PC-3 (cell line): ENCODE measurements around the gene SLC35F1. TPM values are rescaled to one million over a fixed set of nuclear protein-coding genes. Genes with fewer than 3 reads are reported as not detected.

Experiments
- ATAC-seq: fragments of 200-7000 bp; cut with Tn5 transposase; 2 replicates; pipeline ENCODE4 v1.9.1; 2020; ENCODE audit warnings: mild to moderate bottlenecking, moderate library complexity
- BruUV-seq: library from RNA; stranded (reverse); fragments of 400-500 nt; replicated peaks from 2 replicates; lab custom pipeline; 2021; lab: Mats Ljungman, UMichigan
- CTCF ChIA-PET: fragments of 300-600 bp; sonication (Branson Sonifier 250); formaldehyde crosslinking; loops from one replicate; lab custom pipeline; 2022; ENCODE audit warnings: antibody characterized with exemption; lab: Charles Lee
- POLR2A ChIA-PET: fragments of 300-600 bp; sonication (Branson Sonifier 250); formaldehyde crosslinking; loops from one replicate; lab custom pipeline; 2022; ENCODE audit warnings: antibody characterized with exemption; ENCODE audit not compliant: unreplicated experiment; lab: Charles Lee
- DNase-seq: peaks from one replicate; pipeline ENCODE4 v3.0.0-alpha.2; 2015
- H2AFZ ChIP-seq: fragments of 300-600 bp; sonication (generic); 2 replicates; pipeline ENCODE4 v1.6.0; 2016; ENCODE audit warnings: antibody characterized with exemption, low read length
- H3F3A ChIP-seq: fragments of 300-600 bp; sonication (generic); one replicate; pipeline ENCODE4 v1.6.0; 2017; ENCODE audit warnings: antibody characterized with exemption, low read length, control low read depth, mild to moderate bottlenecking; ENCODE audit not compliant: unreplicated experiment
- H3K27ac ChIP-seq: fragments of 300-600 bp; sonication (generic); 2 replicates; pipeline ENCODE4 v1.5.1; 2016; ENCODE audit warnings: mild to moderate bottlenecking, low read length
- H3K27me3 ChIP-seq: fragments of 300-600 bp; sonication (generic); 2 replicates; pipeline ENCODE4 v1.6.1; 2016; ENCODE audit warnings: low read length, mixed read lengths
- H3K36me3 ChIP-seq: fragments of 300-600 bp; sonication (generic); 2 replicates; pipeline ENCODE4 v1.6.1; 2016; ENCODE audit warnings: low read depth, mixed run types, low read length, mixed read lengths
- H3K4me1 ChIP-seq: fragments of 300-600 bp; sonication (generic); 2 replicates; pipeline ENCODE4 v1.5.1; 2016; ENCODE audit warnings: low read length; ENCODE audit not compliant: insufficient read depth
- H3K4me2 ChIP-seq: fragments of 300-600 bp; sonication (generic); 2 replicates; pipeline ENCODE4 v1.6.0; 2016; ENCODE audit warnings: low read length
- H3K4me3 ChIP-seq: fragments of 300-600 bp; sonication (generic); 2 replicates; pipeline ENCODE4 v1.5.1; 2016; ENCODE audit warnings: mild to moderate bottlenecking, low read length, mixed read lengths
- H3K79me2 ChIP-seq: fragments of 300-600 bp; sonication (generic); 2 replicates; pipeline ENCODE4 v1.6.1; 2017; ENCODE audit warnings: low read length, mixed read lengths
- H3K9ac ChIP-seq: fragments of 300-600 bp; sonication (generic); 2 replicates; pipeline ENCODE4 v1.6.0; 2016; ENCODE audit warnings: mild to moderate bottlenecking, low read length
- H3K9me2 ChIP-seq: fragments of 300-600 bp; sonication (generic); replicated peaks from 2 replicates; pipeline ENCODE4 v1.6.1; 2016; ENCODE audit warnings: mixed run types, low read length, mixed read lengths
- H3K9me3 ChIP-seq: fragments of 300-600 bp; sonication (generic); 2 replicates; pipeline ENCODE4 v1.6.1; 2016; ENCODE audit warnings: low read length, mixed read lengths
- H4K20me1 ChIP-seq: fragments of 300-600 bp; sonication (generic); 2 replicates; pipeline ENCODE4 v1.6.1; 2016; ENCODE audit warnings: low read length, mixed read lengths
- EZH2 ChIP-seq: fragments of 300-600 bp; sonication (generic); IDR thresholded peaks from one replicate; pipeline ENCODE4 v1.6.1; 2017; ENCODE audit warnings: antibody characterized with exemption, mild to moderate bottlenecking, low read length; ENCODE audit not compliant: unreplicated experiment
- EZH2phosphoT487 ChIP-seq: fragments of 300-600 bp; sonication (generic); IDR thresholded peaks from 2 replicates; pipeline ENCODE4 v1.6.1; 2018; ENCODE audit warnings: mild to moderate bottlenecking, antibody characterized with exemption, low read length, borderline replicate concordance
- intact Hi-C: fragments of 100-400 bp; cut with micrococcal nuclease; formaldehyde crosslinking; loops from 2 replicates; pipeline ENCODE4 v1.9.0; 2023
- total RNA-seq: library from RNA; depleted of rRNA; stranded (reverse); fragments of >200 nt; gene quantifications from 2 replicates; pipeline ENCODE4 v1.2.3, GENCODE V29; 2014
- TF ChIP-seq, protein P1 (sequence below): fragments of 300-600 bp; sonication (generic); conservative IDR thresholded peaks from 2 replicates; pipeline ENCODE4 v1.5.1; 2017; ENCODE audit warnings: antibody characterized with exemption, low read depth, mild to moderate bottlenecking, low read length

The SLC35F1 gene
- total RNA-seq, 1 experiment from 2014 or later, result not detected

DNA sequence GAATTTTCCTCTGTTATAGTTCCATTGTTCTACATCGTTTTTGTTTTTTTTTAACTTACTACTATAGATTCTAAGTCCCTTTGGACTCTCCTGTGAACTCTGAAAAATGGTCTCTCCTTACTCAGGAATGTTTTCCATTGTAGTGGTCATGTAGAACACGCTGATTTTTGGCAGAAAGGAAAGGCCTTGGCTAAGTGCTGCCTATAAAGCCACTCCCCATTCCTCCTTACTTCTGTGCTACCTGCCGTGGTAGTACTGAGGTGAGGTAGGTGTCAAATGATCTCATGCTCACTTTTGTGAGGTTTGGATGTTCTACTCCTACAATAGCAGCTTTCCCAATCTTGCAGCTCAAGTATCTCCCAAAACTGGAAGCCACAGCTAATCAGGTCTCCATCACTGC lies 270.7 kb downstream of the SLC35F1 start:
- Histone ChIP-seq H3K9me3 (no peaks in the 10 kb centered on the region), H2AFZ (no peak overlapping the region), H3K4me1 (no peaks in the 10 kb centered on the region), H3K36me3 (no peaks in the 10 kb centered on the region), H3K4me3 (no peak overlapping the region), H3K79me2 (no peaks in the 10 kb centered on the region), H3F3A (no peaks in the 10 kb centered on the region), H4K20me1 (no peaks in the 10 kb centered on the region), H3K27me3 (no peaks in the 10 kb centered on the region), H3K9ac (no peak overlapping the region), H3K4me2 (no peak overlapping the region), H3K27ac (no peak overlapping the region), H3K9me2 (no peaks in the 10 kb centered on the region)
- POLR2A ChIA-PET, result no interaction called here
- no TSS peak for BruUV-seq
- intact Hi-C loops, result no loop called here
- CTCF ChIA-PET, result no interaction called here
- ATAC-seq (no peak), DNase-seq (no peak)
- no peak for TF ChIP-seq EZH2
- TF ChIP-seq EZH2phosphoT487, result no peak
- TF ChIP-seq, protein P1, sequence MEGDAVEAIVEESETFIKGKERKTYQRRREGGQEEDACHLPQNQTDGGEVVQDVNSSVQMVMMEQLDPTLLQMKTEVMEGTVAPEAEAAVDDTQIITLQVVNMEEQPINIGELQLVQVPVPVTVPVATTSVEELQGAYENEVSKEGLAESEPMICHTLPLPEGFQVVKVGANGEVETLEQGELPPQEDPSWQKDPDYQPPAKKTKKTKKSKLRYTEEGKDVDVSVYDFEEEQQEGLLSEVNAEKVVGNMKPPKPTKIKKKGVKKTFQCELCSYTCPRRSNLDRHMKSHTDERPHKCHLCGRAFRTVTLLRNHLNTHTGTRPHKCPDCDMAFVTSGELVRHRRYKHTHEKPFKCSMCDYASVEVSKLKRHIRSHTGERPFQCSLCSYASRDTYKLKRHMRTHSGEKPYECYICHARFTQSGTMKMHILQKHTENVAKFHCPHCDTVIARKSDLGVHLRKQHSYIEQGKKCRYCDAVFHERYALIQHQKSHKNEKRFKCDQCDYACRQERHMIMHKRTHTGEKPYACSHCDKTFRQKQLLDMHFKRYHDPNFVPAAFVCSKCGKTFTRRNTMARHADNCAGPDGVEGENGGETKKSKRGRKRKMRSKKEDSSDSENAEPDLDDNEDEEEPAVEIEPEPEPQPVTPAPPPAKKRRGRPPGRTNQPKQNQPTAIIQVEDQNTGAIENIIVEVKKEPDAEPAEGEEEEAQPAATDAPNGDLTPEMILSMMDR, result no peak

DNA sequence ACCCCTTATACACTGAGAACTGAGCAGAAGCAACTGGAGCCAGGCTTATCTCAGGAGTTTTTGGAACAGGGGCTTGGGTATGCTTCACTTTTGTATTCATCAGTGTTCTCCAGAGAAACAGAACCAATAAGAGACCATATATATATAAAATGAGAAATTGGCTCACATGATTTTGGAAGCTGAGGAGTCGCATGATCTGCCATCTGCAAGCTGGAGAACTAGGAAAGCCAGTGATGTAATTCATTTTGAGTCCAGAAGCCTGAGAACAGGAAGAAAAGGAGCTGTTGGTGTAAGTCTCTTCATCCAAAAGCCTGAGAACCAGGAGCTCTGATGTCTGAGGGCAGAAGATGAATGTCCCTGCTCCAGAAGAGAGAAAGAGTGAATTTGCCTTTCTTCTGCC lies 272.0 kb downstream of the SLC35F1 start:
- Histone ChIP-seq H3K36me3 (no peaks in the 10 kb centered on the region), H3K9ac (no peak overlapping the region), H3K27me3 (no peaks in the 10 kb centered on the region), H3K4me2 (no peak overlapping the region), H3K79me2 (no peaks in the 10 kb centered on the region), H3K9me2 (no peaks in the 10 kb centered on the region), H3K27ac (no peak overlapping the region), H4K20me1 (no peaks in the 10 kb centered on the region), H3K4me1 (no peaks in the 10 kb centered on the region), H2AFZ (no peak overlapping the region), H3K9me3 (no peaks in the 10 kb centered on the region), H3F3A (no peaks in the 10 kb centered on the region), H3K4me3 (no peak overlapping the region)
- ChIA-PET CTCF (no interaction called here), POLR2A (no interaction called here)
- BruUV-seq, result no TSS peak
- intact Hi-C loops, result no loop called here
- no peak for ATAC-seq
- DNase-seq, result no peak
- TF ChIP-seq EZH2 (no peak), EZH2phosphoT487 (no peak)
- TF ChIP-seq, protein P1, result no peak

DNA sequence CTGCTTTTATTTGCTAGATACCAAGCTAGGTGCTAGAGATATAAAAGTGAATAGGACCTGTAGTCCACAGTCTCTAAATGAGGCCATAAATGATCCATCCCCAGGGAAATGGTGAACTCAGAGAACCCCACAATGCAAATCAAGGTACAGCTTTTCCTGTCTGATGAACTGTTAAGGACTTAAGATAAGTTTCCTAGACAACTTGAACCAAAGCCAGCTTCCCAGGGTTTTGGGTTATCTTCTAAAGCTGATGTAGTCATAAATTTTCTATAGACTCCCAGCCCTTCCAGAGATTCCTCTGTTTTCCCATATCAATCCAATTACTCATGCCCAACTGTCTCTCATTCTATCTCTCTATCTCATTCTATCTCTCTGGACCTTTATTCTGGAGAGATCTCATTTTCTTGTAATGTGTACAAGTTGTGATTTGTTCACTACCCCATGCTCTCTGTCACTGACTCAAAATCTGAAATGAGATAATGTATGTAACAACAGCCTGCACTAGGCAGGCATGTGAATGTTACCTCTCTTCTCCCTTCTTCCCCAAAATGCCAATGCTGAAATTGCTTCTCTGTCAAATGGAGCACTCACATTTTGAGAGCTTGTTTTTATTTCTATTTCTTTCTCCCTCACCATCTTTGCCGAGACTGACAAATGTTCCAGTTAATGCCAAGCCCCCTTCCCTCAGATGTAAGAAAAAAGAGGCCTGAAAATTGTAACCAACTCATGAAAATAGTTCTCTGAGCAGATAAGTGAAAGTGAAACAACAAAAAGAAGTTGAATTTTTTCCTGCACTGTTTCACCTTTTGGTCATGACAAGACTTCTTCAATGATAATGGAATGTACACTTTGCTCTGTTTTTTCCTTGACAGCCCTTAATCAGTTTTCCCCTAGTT lies 279.9 kb downstream of the SLC35F1 start:
- no TSS peak for BruUV-seq
- intact Hi-C loops, result no loop called here
- no peak overlapping the region for H3K9ac ChIP-seq
- no peak overlapping the region for H3K27ac ChIP-seq
- H2AFZ ChIP-seq, result no peak overlapping the region
- H3K79me2 ChIP-seq, result no peaks in the 10 kb centered on the region
- TF ChIP-seq EZH2 (no peak), EZH2phosphoT487 (no peak)
- TF ChIP-seq, protein P1, result no peak
- no peak overlapping the region for H3K4me2 ChIP-seq
- ATAC-seq (no peak), DNase-seq (no peak)
- CTCF ChIA-PET, result no interaction called here
- no peaks in the 10 kb centered on the region for H4K20me1 ChIP-seq
- no peaks in the 10 kb centered on the region for H3K9me3 ChIP-seq
- no peaks in the 10 kb centered on the region for H3K4me1 ChIP-seq
- no peaks in the 10 kb centered on the region for H3K27me3 ChIP-seq
- POLR2A ChIA-PET, result no interaction called here
- no peaks in the 10 kb centered on the region for H3F3A ChIP-seq
- no peaks in the 10 kb centered on the region for H3K36me3 ChIP-seq
- no peak overlapping the region for H3K4me3 ChIP-seq
- H3K9me2 ChIP-seq, result no peaks in the 10 kb centered on the region
